ENCODE results near the gene FERMT3.

GRCh38 chr11:64219354-64219684 lies 12.8 kb downstream of the FERMT3 start:
- TF ChIP-seq EZH2 (IDR thresholded peaks at IDR 0.05), result no peak
- TF ChIP-seq POLR2AphosphoS5 (IDR thresholded peaks at IDR 0.05; ENCODE audit: borderline replicate concordance, low read depth, low read length), result no peak
